ENCODE data around the gene PRKACG.

The PRKACG gene

DNA sequence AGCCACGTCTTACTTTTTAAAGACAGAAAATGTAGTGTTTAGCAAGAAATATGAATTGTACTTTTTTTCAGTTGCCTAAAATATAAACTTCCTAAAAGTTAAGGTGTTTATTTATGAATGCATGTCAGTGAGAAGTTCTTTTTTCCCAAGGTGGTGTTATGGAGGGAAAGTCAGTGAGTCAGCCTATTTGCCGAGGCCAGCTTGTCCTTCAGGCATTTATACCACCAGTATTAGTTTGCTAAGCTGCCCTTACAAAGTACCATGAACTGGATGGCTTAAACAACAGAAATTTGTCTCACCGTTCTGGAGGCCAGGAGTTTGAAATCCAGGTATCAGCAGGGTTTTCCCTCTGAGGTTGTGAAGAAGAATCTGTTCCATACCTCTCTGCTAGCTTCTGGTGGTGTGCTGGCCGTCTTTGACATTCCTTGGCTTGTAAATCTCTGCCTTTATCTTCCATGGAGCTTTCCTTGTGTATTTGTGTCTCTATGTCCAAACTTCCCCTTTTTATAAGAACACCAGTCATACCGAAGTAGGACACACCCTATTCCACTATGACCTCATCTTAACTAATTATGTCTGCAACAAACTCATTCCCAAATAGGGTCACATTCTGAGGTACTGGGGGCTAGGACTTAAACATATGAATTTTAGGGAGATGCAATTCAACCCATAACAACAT is 38.4 kb downstream of the PRKACG start:
- H3K9me3 ChIP-seq (ENCODE audit: insufficient read depth, low read length): no peaks in the 10 kb centered on the region
- H3K4me3 ChIP-seq (ENCODE audit: low read length): no peak overlapping the region
- no peaks in the 10 kb centered on the region for H3K27me3 ChIP-seq (ENCODE audit: low read depth, low read length)
- H2AFZ ChIP-seq (ENCODE audit: low read depth, low read length): no peak overlapping the region
- peak overlapping the region; percentile 6; the same call in 1 of the 2 replicates for H3K4me2 ChIP-seq (ENCODE audit: low read length)
- peaks cover 36% of the 10 kb centered on the region for H3K4me1 ChIP-seq (ENCODE audit: low read length)
- no peak for TF ChIP-seq EZH2phosphoT487 (IDR thresholded peaks at IDR 0.05; ENCODE audit: low read depth)
- TF ChIP-seq, protein P1, sequence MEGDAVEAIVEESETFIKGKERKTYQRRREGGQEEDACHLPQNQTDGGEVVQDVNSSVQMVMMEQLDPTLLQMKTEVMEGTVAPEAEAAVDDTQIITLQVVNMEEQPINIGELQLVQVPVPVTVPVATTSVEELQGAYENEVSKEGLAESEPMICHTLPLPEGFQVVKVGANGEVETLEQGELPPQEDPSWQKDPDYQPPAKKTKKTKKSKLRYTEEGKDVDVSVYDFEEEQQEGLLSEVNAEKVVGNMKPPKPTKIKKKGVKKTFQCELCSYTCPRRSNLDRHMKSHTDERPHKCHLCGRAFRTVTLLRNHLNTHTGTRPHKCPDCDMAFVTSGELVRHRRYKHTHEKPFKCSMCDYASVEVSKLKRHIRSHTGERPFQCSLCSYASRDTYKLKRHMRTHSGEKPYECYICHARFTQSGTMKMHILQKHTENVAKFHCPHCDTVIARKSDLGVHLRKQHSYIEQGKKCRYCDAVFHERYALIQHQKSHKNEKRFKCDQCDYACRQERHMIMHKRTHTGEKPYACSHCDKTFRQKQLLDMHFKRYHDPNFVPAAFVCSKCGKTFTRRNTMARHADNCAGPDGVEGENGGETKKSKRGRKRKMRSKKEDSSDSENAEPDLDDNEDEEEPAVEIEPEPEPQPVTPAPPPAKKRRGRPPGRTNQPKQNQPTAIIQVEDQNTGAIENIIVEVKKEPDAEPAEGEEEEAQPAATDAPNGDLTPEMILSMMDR (IDR thresholded peaks at IDR 0.05; ENCODE audit: low read depth, low read length): no peak
- H4K20me1 ChIP-seq (ENCODE audit: insufficient read depth, low read length): no peaks in the 10 kb centered on the region
- H3K9ac ChIP-seq (ENCODE audit: low read length): no peak overlapping the region
- no peaks in the 10 kb centered on the region for H3K36me3 ChIP-seq (replicated peaks; ENCODE audit: low read depth, low read length)
- H3K79me2 ChIP-seq (ENCODE audit: low read length): no peaks in the 10 kb centered on the region
- no peak overlapping the region for H3K27ac ChIP-seq (ENCODE audit: low read length)

DNA sequence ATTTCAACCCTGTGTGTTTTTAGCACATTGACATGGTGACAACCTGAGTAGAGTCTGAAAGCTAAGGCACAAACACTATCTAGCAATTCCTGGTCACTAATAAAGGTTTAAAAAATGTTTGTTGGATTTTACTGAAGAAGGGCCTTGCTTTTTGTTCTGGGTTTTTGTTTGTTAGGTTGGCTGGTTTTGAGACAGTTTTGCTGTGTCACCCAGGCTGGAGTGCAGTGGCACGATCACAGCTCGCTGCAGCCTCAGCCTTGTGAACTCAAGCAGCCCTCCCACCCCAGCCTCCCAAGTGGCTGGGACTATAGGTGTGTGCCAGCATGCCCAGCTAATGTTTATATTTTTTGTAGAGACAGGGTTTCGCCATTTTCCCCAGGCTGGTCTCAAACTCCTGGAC is 39.0 kb downstream of the PRKACG start:
- TF ChIP-seq, protein P1 (IDR thresholded peaks at IDR 0.05; ENCODE audit: low read depth, low read length): no peak
- TF ChIP-seq EZH2phosphoT487 (IDR thresholded peaks at IDR 0.05; ENCODE audit: low read depth): no peak
- no peaks in the 10 kb centered on the region for H3K9me3 ChIP-seq (ENCODE audit: insufficient read depth, low read length)
- no peaks in the 10 kb centered on the region for H3K27me3 ChIP-seq (ENCODE audit: low read depth, low read length)
- no peaks in the 10 kb centered on the region for H3K36me3 ChIP-seq (replicated peaks; ENCODE audit: low read depth, low read length)
- peak overlapping the region; percentile 18 for H3K4me2 ChIP-seq (ENCODE audit: low read length)
- no peaks in the 10 kb centered on the region for H4K20me1 ChIP-seq (ENCODE audit: insufficient read depth, low read length)
- H3K27ac ChIP-seq (ENCODE audit: low read length): no peak overlapping the region
- H3K4me3 ChIP-seq (ENCODE audit: low read length): no peak overlapping the region
- H3K4me1 ChIP-seq (ENCODE audit: low read length): peaks cover 36% of the 10 kb centered on the region
- H2AFZ ChIP-seq (ENCODE audit: low read depth, low read length): no peak overlapping the region
- H3K9ac ChIP-seq (ENCODE audit: low read length): no peak overlapping the region
- H3K79me2 ChIP-seq (ENCODE audit: low read length): no peaks in the 10 kb centered on the region

DNA sequence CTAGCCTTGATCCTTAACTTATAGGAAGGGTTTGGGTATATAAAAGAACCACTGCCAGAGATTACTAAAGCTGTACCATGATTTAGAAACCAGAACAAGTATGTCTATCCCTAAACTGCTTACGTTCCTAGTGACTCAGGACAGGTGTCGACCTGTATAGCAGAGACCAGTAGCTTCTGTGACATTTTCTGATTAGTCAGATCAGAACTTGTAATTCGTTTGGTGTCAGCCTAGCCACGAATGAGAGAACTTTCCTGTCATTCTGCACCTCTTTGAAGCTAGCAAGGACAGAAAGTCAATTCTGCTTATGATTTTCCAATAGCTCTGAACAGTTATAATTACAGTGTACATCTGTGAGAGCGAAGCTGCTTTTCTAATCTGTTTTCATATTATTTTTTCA is 39.5 kb downstream of the PRKACG start:
- peak overlapping the region; percentile 18 for H3K4me2 ChIP-seq (ENCODE audit: low read length)
- H3K9ac ChIP-seq (ENCODE audit: low read length): no peak overlapping the region
- H3K27ac ChIP-seq (ENCODE audit: low read length): no peak overlapping the region
- no peaks in the 10 kb centered on the region for H3K79me2 ChIP-seq (ENCODE audit: low read length)
- peaks cover 36% of the 10 kb centered on the region for H3K4me1 ChIP-seq (ENCODE audit: low read length)
- no peaks in the 10 kb centered on the region for H4K20me1 ChIP-seq (ENCODE audit: insufficient read depth, low read length)
- H3K4me3 ChIP-seq (ENCODE audit: low read length): no peak overlapping the region
- H3K27me3 ChIP-seq (ENCODE audit: low read depth, low read length): no peaks in the 10 kb centered on the region
- TF ChIP-seq, protein P1 (IDR thresholded peaks at IDR 0.05; ENCODE audit: low read depth, low read length): no peak
- TF ChIP-seq EZH2phosphoT487 (IDR thresholded peaks at IDR 0.05; ENCODE audit: low read depth): no peak
- no peak overlapping the region for H2AFZ ChIP-seq (ENCODE audit: low read depth, low read length)
- H3K36me3 ChIP-seq (replicated peaks; ENCODE audit: low read depth, low read length): no peaks in the 10 kb centered on the region
- no peaks in the 10 kb centered on the region for H3K9me3 ChIP-seq (ENCODE audit: insufficient read depth, low read length)

DNA sequence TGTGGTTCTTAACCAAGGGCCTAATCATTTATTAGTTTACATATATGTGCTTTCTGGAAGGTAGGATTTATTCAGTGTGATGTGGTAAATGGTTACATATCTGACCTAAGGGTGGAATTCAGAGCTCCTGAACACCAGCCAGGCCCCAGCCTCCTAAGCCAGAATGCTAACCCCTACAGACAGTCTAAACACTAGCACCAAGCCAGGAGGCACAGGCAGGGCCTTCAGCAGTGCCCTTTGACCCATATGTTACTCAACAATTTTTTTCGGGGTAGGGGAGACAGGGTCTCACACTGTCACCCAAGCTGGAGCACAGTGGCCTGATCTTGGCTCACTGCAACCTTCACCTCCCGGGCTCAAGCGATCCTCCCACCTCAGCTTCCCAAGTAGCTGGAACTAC is 40.3 kb downstream of the PRKACG start:
- H3K36me3 ChIP-seq (replicated peaks; ENCODE audit: low read depth, low read length): no peaks in the 10 kb centered on the region
- no peak overlapping the region for H3K9ac ChIP-seq (ENCODE audit: low read length)
- no peak overlapping the region for H3K27ac ChIP-seq (ENCODE audit: low read length)
- no peak overlapping the region for H2AFZ ChIP-seq (ENCODE audit: low read depth, low read length)
- no peak overlapping the region for H3K4me2 ChIP-seq (ENCODE audit: low read length)
- no peaks in the 10 kb centered on the region for H4K20me1 ChIP-seq (ENCODE audit: insufficient read depth, low read length)
- no peaks in the 10 kb centered on the region for H3K79me2 ChIP-seq (ENCODE audit: low read length)
- TF ChIP-seq, protein P1 (IDR thresholded peaks at IDR 0.05; ENCODE audit: low read depth, low read length): no peak
- TF ChIP-seq EZH2phosphoT487 (IDR thresholded peaks at IDR 0.05; ENCODE audit: low read depth): no peak
- no peaks in the 10 kb centered on the region for H3K9me3 ChIP-seq (ENCODE audit: insufficient read depth, low read length)
- peaks cover 36% of the 10 kb centered on the region for H3K4me1 ChIP-seq (ENCODE audit: low read length)
- H3K4me3 ChIP-seq (ENCODE audit: low read length): no peak overlapping the region
- H3K27me3 ChIP-seq (ENCODE audit: low read depth, low read length): no peaks in the 10 kb centered on the region
